HG02885 (cell line): ENCODE results near the gene MASP1.
"Not testable (repeated sequence)": the region's sequence is repeated elsewhere in the genome, so short reads cannot be mapped to it uniquely, and the experiment has no call there.

Experiments
- ATAC-seq: cut with Tn5 transposase; IDR thresholded peaks from one replicate; pipeline ENCODE4 v1.9.1; 2021; ENCODE audit warnings: mild to moderate bottlenecking; ENCODE audit not compliant: unreplicated experiment, poor library complexity

The MASP1 gene

GRCh38 chr3:187230011-187230410, 61.5 kb downstream of the MASP1 start:
- ATAC-seq, result no peak

- no peak for ATAC-seq
These were observed 62.8 kb downstream of the MASP1 start for GRCh38 chr3:187228740-187229139.

GRCh38 chr3:187227658-187228258, 63.8 kb downstream of the MASP1 start:
- no peak for ATAC-seq

GRCh38 chr3:187223799-187224198, 67.7 kb downstream of the MASP1 start:
- ATAC-seq, result no peak

- ATAC-seq, result no peak
These were observed 68.7 kb downstream of the MASP1 start for GRCh38 chr3:187222801-187223200.

- no peak for ATAC-seq
These were observed 76.1 kb downstream of the MASP1 start for GRCh38 chr3:187215460-187215859.

- no peak for ATAC-seq
These were observed 77.9 kb downstream of the MASP1 start for GRCh38 chr3:187213616-187214015.

GRCh38 chr3:187212705-187213104, 78.8 kb downstream of the MASP1 start:
- ATAC-seq, result no peak

- ATAC-seq, result no peak
These were observed 79.4 kb downstream of the MASP1 start for GRCh38 chr3:187212196-187212545.

GRCh38 chr3:187211532-187212195, 79.9 kb downstream of the MASP1 start:
- no peak for ATAC-seq

GRCh38 chr3:187210545-187211327, 80.8 kb downstream of the MASP1 start:
- no peak for ATAC-seq

- no peak for ATAC-seq
These were observed 81.4 kb downstream of the MASP1 start for GRCh38 chr3:187210091-187210490.

- ATAC-seq, result no peak
These were observed 82.0 kb downstream of the MASP1 start for GRCh38 chr3:187209491-187209890.

GRCh38 chr3:187208159-187208558, 83.4 kb downstream of the MASP1 start:
- no peak for ATAC-seq

- ATAC-seq, result no peak
These were observed 83.9 kb downstream of the MASP1 start for GRCh38 chr3:187207624-187208023.

GRCh38 chr3:187207062-187207461, 84.5 kb downstream of the MASP1 start:
- ATAC-seq, result no peak

- no peak for ATAC-seq
These were observed 85.9 kb downstream of the MASP1 start for GRCh38 chr3:187205683-187206082.

GRCh38 chr3:187199463-187200050, 92.0 kb downstream of the MASP1 start:
- ATAC-seq, result not testable (repeated sequence)

GRCh38 chr3:187198490-187198889, 93.0 kb downstream of the MASP1 start:
- no peak for ATAC-seq

- no peak for ATAC-seq
These were observed 94.2 kb downstream of the MASP1 start, which contains the start of gene RTP1 for GRCh38 chr3:187197335-187197649. TSS of gene RTP1 (plus strand) at chr3:187197486. CDS start at chr3:187197516, 30 bp downstream.
